Fibroblast of the aortic adventitia (primary cell): Measurements from ENCODE around the gene EIF4EBP2. TPM values are rescaled to one million over a fixed set of nuclear protein-coding genes. Genes with fewer than 3 reads are reported as not detected.

Source experiments
- DNase-seq: peaks from one replicate; pipeline ENCODE4 v3.0.0-alpha.2; 2010; ENCODE audit warnings: low read depth
- H3K4me3 ChIP-seq: 2 replicates; pipeline ENCODE4 v1.5.1; 2011; ENCODE audit warnings: low read depth, mild to moderate bottlenecking, control low read depth, low read length, moderate library complexity
- total RNA-seq: library from RNA; depleted of rRNA; stranded (reverse); fragments of >200 nt; gene quantifications from 2 replicates; pipeline ENCODE4 v1.2.3, GENCODE V29; 2012; ENCODE audit warnings: low replicate concordance
- TF ChIP-seq, protein P1 (sequence below): IDR thresholded peaks from 2 replicates; pipeline ENCODE4 v1.5.1; 2011; ENCODE audit warnings: mild to moderate bottlenecking, low read length, control low read depth, inconsistent platforms; ENCODE audit not compliant: insufficient read depth

EIF4EBP2 gene
- total RNA-seq, 1 donor = 54.2 TPM

DNA sequence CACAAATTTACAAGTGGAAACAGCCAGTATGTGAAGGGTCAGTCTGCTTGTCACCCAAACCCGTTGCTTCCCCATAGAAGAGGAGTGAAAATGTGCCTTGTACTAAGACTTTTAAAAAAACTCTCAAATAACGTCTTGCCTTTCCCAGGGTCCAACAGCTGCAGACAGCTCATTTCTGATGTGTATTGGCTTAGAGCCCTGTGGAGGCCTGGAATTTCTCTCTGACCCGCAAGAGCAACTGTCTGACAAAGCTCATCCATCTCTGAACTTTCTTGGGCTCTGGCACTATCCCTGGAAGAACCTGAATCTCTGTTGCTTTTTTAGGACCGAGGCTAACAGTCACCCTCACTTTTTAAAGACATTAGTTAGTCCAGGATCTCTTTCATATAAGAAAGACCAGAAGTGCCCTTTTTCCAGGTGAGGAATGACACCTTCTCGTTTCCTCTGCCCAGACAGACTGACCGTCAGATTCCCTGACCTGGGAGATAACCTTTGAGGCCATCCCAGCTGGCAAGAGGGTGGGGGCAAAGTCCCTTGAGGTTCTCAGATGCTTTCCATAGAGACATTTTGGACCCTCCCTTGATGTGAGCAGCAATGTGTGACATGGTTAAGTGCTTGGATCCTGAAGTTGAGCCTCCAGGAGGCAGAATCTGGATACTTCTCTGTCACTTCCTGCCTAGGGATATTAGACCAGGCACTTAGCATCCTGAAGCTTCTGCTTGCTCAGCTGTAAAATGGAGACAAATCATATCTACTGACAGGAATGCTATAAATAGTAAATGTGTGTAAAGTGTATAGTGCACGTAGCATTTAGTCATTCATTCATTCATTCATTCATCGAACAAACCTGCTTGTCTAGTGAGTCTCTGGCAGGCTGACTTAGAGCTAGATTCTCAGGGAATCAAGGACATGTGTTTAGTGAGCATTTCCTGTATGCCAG lies 42.0 kb downstream of the EIF4EBP2 start:
- DNase-seq = peak; percentile 51
- no peak overlapping the region for H3K4me3 ChIP-seq
- TF ChIP-seq, protein P1, sequence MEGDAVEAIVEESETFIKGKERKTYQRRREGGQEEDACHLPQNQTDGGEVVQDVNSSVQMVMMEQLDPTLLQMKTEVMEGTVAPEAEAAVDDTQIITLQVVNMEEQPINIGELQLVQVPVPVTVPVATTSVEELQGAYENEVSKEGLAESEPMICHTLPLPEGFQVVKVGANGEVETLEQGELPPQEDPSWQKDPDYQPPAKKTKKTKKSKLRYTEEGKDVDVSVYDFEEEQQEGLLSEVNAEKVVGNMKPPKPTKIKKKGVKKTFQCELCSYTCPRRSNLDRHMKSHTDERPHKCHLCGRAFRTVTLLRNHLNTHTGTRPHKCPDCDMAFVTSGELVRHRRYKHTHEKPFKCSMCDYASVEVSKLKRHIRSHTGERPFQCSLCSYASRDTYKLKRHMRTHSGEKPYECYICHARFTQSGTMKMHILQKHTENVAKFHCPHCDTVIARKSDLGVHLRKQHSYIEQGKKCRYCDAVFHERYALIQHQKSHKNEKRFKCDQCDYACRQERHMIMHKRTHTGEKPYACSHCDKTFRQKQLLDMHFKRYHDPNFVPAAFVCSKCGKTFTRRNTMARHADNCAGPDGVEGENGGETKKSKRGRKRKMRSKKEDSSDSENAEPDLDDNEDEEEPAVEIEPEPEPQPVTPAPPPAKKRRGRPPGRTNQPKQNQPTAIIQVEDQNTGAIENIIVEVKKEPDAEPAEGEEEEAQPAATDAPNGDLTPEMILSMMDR = no peak

GRCh38 chr10:70448236-70448635 lies 44.3 kb downstream of the EIF4EBP2 start:
- DNase-seq = no peak
- no peak overlapping the region for H3K4me3 ChIP-seq
- TF ChIP-seq, protein P1 = no peak

DNA sequence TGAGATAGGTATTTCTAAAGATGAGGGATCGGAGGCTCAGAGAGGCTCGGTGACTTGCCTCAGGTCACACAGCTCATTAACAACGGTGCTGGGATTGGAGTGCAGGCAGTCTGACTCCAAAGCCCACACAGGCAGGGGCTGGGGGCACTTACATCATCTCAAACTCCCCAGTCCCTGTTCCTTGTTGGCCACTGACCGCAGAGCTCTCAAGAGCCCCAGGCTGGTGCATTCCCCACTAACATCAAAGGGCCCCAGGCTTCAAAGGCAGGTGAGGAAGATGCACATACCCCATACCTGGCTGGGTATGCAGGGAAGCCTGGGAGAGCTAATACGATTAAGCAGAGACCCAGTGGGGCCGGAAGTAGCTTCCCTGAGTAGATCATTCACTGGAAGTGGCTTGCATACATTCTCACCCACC lies 51.3 kb downstream of the EIF4EBP2 start:
- no peak overlapping the region for H3K4me3 ChIP-seq
- TF ChIP-seq, protein P1 = no peak
- DNase-seq = no peak

DNA sequence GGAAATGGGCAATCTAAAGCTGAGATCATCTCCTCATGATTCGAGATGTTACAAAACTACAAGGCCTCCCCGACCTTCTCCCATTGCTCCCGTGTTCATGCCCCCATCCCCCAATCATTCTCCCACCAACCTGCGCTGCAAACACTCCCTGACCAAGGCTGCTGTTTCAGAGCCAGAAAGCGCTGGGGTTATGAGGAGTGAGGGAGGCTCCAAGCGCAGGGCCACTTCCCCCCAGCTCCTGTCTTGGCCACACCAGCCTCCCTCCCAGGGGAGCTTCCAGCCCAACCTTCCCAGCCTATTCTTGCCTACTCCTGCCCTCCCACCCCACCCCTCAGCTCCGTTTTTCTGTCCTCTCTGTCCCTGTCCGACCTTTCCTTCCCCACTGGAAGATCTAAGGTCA lies 52.2 kb downstream of the EIF4EBP2 start:
- no peak overlapping the region for H3K4me3 ChIP-seq
- TF ChIP-seq, protein P1 = no peak
- no peak for DNase-seq

GRCh38 chr10:70457759-70458305 lies 53.9 kb downstream of the EIF4EBP2 start:
- TF ChIP-seq, protein P1 = no peak
- no peak overlapping the region for H3K4me3 ChIP-seq
- DNase-seq = no peak

DNA sequence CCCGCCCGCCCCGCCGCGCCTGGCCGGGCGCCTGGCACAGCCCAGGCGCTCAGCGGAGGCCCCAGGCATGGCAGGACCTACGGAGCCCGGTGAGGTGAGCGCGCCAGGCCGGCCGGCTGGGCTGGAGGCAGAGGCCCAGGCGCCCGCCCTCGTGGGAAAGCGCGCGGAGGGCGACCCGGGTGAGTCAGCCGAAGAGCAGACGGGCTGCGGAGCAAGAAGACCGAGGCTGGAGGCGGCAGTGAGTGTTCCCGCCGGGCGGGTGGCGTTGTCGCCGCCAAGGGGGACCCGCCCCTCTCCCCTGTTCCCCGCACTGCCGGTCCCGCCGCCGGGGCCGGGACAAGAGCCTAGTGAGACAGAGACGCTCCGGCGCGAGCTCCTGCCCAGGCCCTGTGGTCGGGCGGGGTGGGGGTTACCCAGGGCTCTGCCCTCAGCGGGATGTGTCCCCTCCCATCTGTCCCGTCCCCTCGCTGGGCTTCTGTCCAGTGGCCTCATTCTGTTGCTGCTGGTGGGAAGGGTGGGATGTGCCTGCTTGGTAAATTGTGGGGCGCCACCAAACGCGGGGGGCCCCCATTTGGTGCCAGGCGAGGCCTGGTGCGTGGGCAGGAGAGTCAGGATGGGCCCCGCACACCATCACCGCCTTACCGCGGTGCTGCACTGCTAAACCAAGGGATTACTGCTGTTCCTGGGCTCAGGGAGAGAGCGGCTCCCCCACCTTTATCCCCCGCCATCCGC lies 54.5 kb downstream of the EIF4EBP2 start:
- peak; percentile 51 for DNase-seq
- H3K4me3 ChIP-seq = no peak overlapping the region
- TF ChIP-seq, protein P1 = no peak
